ENCODE data around the gene DRD5.

Gene DRD5

DNA sequence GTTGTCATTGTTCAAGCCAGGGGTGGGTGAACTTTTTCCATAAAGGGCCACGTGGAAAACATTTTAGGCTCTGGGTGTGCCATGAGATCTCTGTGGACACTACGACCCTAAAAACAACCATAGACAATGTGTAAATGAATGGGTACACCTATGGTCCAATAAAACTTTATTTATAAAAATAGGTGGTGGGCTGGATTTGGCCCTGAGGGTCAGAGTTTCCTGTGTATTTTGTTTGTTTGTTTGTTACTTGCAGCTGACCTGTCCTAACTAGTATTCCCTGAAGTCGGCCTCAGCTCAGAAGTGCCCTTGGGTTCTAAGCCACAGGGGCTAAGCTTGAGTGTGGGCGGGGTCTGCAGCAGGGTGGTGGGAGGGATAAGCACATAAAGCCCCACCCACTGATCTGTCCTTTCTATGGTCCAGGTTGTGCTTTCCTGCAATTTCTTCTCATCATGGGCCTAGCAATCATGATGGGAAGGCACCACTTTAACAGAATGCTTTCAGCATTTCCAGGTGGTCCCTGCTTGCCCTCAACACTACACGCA is 17.2 kb upstream of the DRD5 start:
- H3K9ac ChIP-seq (ENCODE audit: low read length): no peak overlapping the region
- H2AFZ ChIP-seq (ENCODE audit: low read length): no peak overlapping the region
- no peaks in the 10 kb centered on the region for H3K9me2 ChIP-seq (ENCODE audit: low read depth, low read length)
- H3K27me3 ChIP-seq (ENCODE audit: insufficient read depth, low read length): no peaks in the 10 kb centered on the region
- no peaks in the 10 kb centered on the region for H3K4me1 ChIP-seq (ENCODE audit: insufficient read depth, low read length, severe bottlenecking)
- H3F3A ChIP-seq (ENCODE audit: insufficient read depth, low read length): no peaks in the 10 kb centered on the region
- no peak overlapping the region for H3K4me2 ChIP-seq (ENCODE audit: low read length)
- H3K9me3 ChIP-seq (ENCODE audit: low read length): no peaks in the 10 kb centered on the region
- no peaks in the 10 kb centered on the region for H4K20me1 ChIP-seq (ENCODE audit: insufficient read depth, low read length)
- H3K4me3 ChIP-seq (ENCODE audit: low read depth, low read length, poor library complexity, severe bottlenecking): no peak overlapping the region
- no peak for TF ChIP-seq EZH2 (IDR thresholded peaks at IDR 0.05; ENCODE audit: borderline replicate concordance, low read length)
- no peaks in the 10 kb centered on the region for H3K79me2 ChIP-seq (ENCODE audit: insufficient read depth, low read length)
- H3K27ac ChIP-seq (ENCODE audit: low read depth, low read length, poor library complexity, severe bottlenecking): no peak overlapping the region
- H3K36me3 ChIP-seq (ENCODE audit: insufficient read depth, low read length): no peaks in the 10 kb centered on the region

GRCh38 chr4:9765091-9765490 is 16.3 kb upstream of the DRD5 start:
- H3K9ac ChIP-seq (ENCODE audit: low read length): no peak overlapping the region
- no peaks in the 10 kb centered on the region for H3F3A ChIP-seq (ENCODE audit: insufficient read depth, low read length)
- H3K27ac ChIP-seq (ENCODE audit: low read depth, low read length, poor library complexity, severe bottlenecking): no peak overlapping the region
- no peaks in the 10 kb centered on the region for H3K4me1 ChIP-seq (ENCODE audit: insufficient read depth, low read length, severe bottlenecking)
- no peaks in the 10 kb centered on the region for H3K79me2 ChIP-seq (ENCODE audit: insufficient read depth, low read length)
- no peak overlapping the region for H2AFZ ChIP-seq (ENCODE audit: low read length)
- no peaks in the 10 kb centered on the region for H3K36me3 ChIP-seq (ENCODE audit: insufficient read depth, low read length)
- H3K9me2 ChIP-seq (ENCODE audit: low read depth, low read length): no peaks in the 10 kb centered on the region
- H3K4me3 ChIP-seq (ENCODE audit: low read depth, low read length, poor library complexity, severe bottlenecking): no peak overlapping the region
- H3K9me3 ChIP-seq (ENCODE audit: low read length): no peaks in the 10 kb centered on the region
- no peak overlapping the region for H3K4me2 ChIP-seq (ENCODE audit: low read length)
- TF ChIP-seq, protein P1, sequence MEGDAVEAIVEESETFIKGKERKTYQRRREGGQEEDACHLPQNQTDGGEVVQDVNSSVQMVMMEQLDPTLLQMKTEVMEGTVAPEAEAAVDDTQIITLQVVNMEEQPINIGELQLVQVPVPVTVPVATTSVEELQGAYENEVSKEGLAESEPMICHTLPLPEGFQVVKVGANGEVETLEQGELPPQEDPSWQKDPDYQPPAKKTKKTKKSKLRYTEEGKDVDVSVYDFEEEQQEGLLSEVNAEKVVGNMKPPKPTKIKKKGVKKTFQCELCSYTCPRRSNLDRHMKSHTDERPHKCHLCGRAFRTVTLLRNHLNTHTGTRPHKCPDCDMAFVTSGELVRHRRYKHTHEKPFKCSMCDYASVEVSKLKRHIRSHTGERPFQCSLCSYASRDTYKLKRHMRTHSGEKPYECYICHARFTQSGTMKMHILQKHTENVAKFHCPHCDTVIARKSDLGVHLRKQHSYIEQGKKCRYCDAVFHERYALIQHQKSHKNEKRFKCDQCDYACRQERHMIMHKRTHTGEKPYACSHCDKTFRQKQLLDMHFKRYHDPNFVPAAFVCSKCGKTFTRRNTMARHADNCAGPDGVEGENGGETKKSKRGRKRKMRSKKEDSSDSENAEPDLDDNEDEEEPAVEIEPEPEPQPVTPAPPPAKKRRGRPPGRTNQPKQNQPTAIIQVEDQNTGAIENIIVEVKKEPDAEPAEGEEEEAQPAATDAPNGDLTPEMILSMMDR (IDR thresholded peaks at IDR 0.05; ENCODE audit: low read length): peak; percentile 19; the same call in 1 of the 2 replicates
- TF ChIP-seq EZH2 (IDR thresholded peaks at IDR 0.05; ENCODE audit: borderline replicate concordance, low read length): no peak
- no peaks in the 10 kb centered on the region for H4K20me1 ChIP-seq (ENCODE audit: insufficient read depth, low read length)
- H3K27me3 ChIP-seq (ENCODE audit: insufficient read depth, low read length): no peaks in the 10 kb centered on the region

- H3K9me2 ChIP-seq (ENCODE audit: low read depth, low read length): no peaks in the 10 kb centered on the region
- H3K27ac ChIP-seq (ENCODE audit: low read depth, low read length, poor library complexity, severe bottlenecking): no peak overlapping the region
- no peak overlapping the region for H3K4me2 ChIP-seq (ENCODE audit: low read length)
- H2AFZ ChIP-seq (ENCODE audit: low read length): no peak overlapping the region
- H3K79me2 ChIP-seq (ENCODE audit: insufficient read depth, low read length): no peaks in the 10 kb centered on the region
- H3K27me3 ChIP-seq (ENCODE audit: insufficient read depth, low read length): no peaks in the 10 kb centered on the region
- H3K9ac ChIP-seq (ENCODE audit: low read length): no peak overlapping the region
- no peaks in the 10 kb centered on the region for H4K20me1 ChIP-seq (ENCODE audit: insufficient read depth, low read length)
- no peaks in the 10 kb centered on the region for H3K4me1 ChIP-seq (ENCODE audit: insufficient read depth, low read length, severe bottlenecking)
- H3F3A ChIP-seq (ENCODE audit: insufficient read depth, low read length): no peaks in the 10 kb centered on the region
- no peak for TF ChIP-seq EZH2 (IDR thresholded peaks at IDR 0.05; ENCODE audit: borderline replicate concordance, low read length)
- TF ChIP-seq, protein P1 (IDR thresholded peaks at IDR 0.05; ENCODE audit: low read length): no peak
- H3K9me3 ChIP-seq (ENCODE audit: low read length): no peaks in the 10 kb centered on the region
- H3K36me3 ChIP-seq (ENCODE audit: insufficient read depth, low read length): no peaks in the 10 kb centered on the region
- no peak overlapping the region for H3K4me3 ChIP-seq (ENCODE audit: low read depth, low read length, poor library complexity, severe bottlenecking)
Measured at GRCh38 chr4:9769321-9769720, 12.1 kb upstream of the DRD5 start.

DNA sequence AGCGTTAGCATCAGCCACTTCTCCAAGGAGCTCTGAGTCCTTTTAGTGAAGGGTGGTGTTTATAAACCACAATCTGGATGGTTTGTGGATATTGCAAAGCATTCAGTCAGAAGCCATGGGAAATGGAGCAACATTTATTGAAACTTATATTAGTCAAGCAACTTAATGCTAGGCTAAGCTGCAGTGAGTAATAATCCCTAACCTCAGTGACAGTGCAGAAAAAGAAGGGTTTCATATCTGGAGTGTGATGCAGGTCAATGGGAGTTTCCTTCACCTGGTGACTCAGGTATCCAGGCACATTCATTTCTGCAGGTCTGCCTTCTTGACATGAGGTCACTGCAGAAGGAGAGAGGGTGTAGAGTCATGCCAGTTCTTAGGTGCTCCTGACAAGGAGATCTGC is 10.4 kb upstream of the DRD5 start:
- H3K27me3 ChIP-seq (ENCODE audit: insufficient read depth, low read length): no peaks in the 10 kb centered on the region
- H3K36me3 ChIP-seq (ENCODE audit: insufficient read depth, low read length): no peaks in the 10 kb centered on the region
- H3K9me3 ChIP-seq (ENCODE audit: low read length): no peaks in the 10 kb centered on the region
- no peaks in the 10 kb centered on the region for H3K4me1 ChIP-seq (ENCODE audit: insufficient read depth, low read length, severe bottlenecking)
- no peaks in the 10 kb centered on the region for H3K79me2 ChIP-seq (ENCODE audit: insufficient read depth, low read length)
- H3K4me3 ChIP-seq (ENCODE audit: low read depth, low read length, poor library complexity, severe bottlenecking): no peak overlapping the region
- H3K27ac ChIP-seq (ENCODE audit: low read depth, low read length, poor library complexity, severe bottlenecking): no peak overlapping the region
- H2AFZ ChIP-seq (ENCODE audit: low read length): no peak overlapping the region
- no peaks in the 10 kb centered on the region for H3K9me2 ChIP-seq (ENCODE audit: low read depth, low read length)
- no peak overlapping the region for H3K4me2 ChIP-seq (ENCODE audit: low read length)
- H3K9ac ChIP-seq (ENCODE audit: low read length): no peak overlapping the region
- TF ChIP-seq EZH2 (IDR thresholded peaks at IDR 0.05; ENCODE audit: borderline replicate concordance, low read length): no peak
- TF ChIP-seq, protein P1 (IDR thresholded peaks at IDR 0.05; ENCODE audit: low read length): no peak
- no peaks in the 10 kb centered on the region for H3F3A ChIP-seq (ENCODE audit: insufficient read depth, low read length)
- H4K20me1 ChIP-seq (ENCODE audit: insufficient read depth, low read length): no peaks in the 10 kb centered on the region

Data from OCI-LY1 (cell line).